HCT116 (cell line): ENCODE results near the gene PAAF1.

ENCODE experiments used
- EZH2 ChIP-seq: fragments of 200-600 bp; sonication (generic); IDR thresholded peaks from 2 replicates; pipeline ENCODE4 v1.6.1; 2017; ENCODE audit warnings: antibody characterized with exemption, mixed run types
- EZH2phosphoT487 ChIP-seq: fragments of 200-600 bp; IDR thresholded peaks from 2 replicates; pipeline ENCODE4 v1.6.1; 2018; ENCODE audit warnings: antibody characterized with exemption, borderline replicate concordance
- POLR2A ChIP-seq: IDR thresholded peaks from 2 replicates; pipeline ENCODE4 v1.7.0; 2011; ENCODE audit warnings: borderline replicate concordance; ENCODE audit not compliant: insufficient read depth, insufficient read length; ENCODE audit errors: extremely low read depth
- ZNF274 ChIP-seq: fragments of 200-500 bp; sonication (Bioruptor generic); IDR thresholded peaks from 2 replicates; pipeline ENCODE4 v1.6.1; 2014; ENCODE audit warnings: mild to moderate bottlenecking, low read depth, low read length, inconsistent platforms
- TF ChIP-seq, protein P1 (sequence below), 3 experiments: fragments of 200-600 bp in 1 of 3; sonication (generic) in 1 of 3; IDR thresholded peaks in 2 of 3; conservative IDR thresholded peaks in 1 of 3; 2 replicates each; pipeline ENCODE4 v1.5.1; 2012 to 2017; ENCODE audit warnings: low read depth in 2 of 3, low read length in 2 of 3, antibody characterized with exemption in 1 of 3, borderline replicate concordance in 1 of 3, control low read depth in 1 of 3, mild to moderate bottlenecking in 1 of 3, mixed read lengths in 1 of 3, mixed run types in 1 of 3, moderate library complexity in 1 of 3; ENCODE audit not compliant: insufficient read depth in 1 of 3
- TF ChIP-seq, protein P2 (sequence below): IDR thresholded peaks from 2 replicates; pipeline ENCODE4 v1.6.1; 2012
- TF ChIP-seq, protein P3 (sequence below): IDR thresholded peaks from 2 replicates; pipeline ENCODE4 v1.6.1; 2012; ENCODE audit warnings: low read depth

DNA sequence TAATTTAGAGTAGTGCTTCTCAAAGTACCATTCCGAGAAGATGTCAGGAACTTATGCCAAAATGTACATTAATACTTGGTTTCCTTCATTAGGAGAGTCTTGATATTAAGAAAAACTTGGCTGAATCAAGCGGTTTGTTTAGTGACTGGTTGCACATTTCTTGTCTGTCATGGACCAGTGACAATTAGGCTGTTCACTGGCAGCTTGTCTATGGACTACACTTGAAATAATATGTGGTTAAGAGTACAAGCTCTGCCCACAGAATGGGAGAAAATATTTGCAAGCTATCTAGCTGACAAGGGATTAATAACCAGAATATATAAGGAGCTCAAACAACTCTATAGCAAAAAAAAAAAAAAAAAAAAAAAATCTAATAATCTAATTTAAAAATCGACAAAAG, 24.8 kb upstream of the PAAF1 start:
- TF ChIP-seq POLR2A (no peak), EZH2phosphoT487 (no peak), ZNF274 (no peak), EZH2 (no peak)
- TF ChIP-seq, protein P1, sequence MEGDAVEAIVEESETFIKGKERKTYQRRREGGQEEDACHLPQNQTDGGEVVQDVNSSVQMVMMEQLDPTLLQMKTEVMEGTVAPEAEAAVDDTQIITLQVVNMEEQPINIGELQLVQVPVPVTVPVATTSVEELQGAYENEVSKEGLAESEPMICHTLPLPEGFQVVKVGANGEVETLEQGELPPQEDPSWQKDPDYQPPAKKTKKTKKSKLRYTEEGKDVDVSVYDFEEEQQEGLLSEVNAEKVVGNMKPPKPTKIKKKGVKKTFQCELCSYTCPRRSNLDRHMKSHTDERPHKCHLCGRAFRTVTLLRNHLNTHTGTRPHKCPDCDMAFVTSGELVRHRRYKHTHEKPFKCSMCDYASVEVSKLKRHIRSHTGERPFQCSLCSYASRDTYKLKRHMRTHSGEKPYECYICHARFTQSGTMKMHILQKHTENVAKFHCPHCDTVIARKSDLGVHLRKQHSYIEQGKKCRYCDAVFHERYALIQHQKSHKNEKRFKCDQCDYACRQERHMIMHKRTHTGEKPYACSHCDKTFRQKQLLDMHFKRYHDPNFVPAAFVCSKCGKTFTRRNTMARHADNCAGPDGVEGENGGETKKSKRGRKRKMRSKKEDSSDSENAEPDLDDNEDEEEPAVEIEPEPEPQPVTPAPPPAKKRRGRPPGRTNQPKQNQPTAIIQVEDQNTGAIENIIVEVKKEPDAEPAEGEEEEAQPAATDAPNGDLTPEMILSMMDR (IDR thresholded peaks at IDR 0.05 in 2 of 3, conservative IDR thresholded peaks at IDR 0.05 in 1 of 3; ENCODE audit: borderline replicate concordance in 1 of 3, insufficient read depth in 1 of 3, low read depth in 2 of 3, low read length in 2 of 3), result no peak
- TF ChIP-seq, protein P2, sequence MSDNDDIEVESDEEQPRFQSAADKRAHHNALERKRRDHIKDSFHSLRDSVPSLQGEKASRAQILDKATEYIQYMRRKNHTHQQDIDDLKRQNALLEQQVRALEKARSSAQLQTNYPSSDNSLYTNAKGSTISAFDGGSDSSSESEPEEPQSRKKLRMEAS, result no peak
- TF ChIP-seq, protein P3, sequence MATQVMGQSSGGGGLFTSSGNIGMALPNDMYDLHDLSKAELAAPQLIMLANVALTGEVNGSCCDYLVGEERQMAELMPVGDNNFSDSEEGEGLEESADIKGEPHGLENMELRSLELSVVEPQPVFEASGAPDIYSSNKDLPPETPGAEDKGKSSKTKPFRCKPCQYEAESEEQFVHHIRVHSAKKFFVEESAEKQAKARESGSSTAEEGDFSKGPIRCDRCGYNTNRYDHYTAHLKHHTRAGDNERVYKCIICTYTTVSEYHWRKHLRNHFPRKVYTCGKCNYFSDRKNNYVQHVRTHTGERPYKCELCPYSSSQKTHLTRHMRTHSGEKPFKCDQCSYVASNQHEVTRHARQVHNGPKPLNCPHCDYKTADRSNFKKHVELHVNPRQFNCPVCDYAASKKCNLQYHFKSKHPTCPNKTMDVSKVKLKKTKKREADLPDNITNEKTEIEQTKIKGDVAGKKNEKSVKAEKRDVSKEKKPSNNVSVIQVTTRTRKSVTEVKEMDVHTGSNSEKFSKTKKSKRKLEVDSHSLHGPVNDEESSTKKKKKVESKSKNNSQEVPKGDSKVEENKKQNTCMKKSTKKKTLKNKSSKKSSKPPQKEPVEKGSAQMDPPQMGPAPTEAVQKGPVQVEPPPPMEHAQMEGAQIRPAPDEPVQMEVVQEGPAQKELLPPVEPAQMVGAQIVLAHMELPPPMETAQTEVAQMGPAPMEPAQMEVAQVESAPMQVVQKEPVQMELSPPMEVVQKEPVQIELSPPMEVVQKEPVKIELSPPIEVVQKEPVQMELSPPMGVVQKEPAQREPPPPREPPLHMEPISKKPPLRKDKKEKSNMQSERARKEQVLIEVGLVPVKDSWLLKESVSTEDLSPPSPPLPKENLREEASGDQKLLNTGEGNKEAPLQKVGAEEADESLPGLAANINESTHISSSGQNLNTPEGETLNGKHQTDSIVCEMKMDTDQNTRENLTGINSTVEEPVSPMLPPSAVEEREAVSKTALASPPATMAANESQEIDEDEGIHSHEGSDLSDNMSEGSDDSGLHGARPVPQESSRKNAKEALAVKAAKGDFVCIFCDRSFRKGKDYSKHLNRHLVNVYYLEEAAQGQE, result no peak
